Measurements from ENCODE around the gene PUM2. TPM values are rescaled to one million over a fixed set of nuclear protein-coding genes. Genes with fewer than 3 reads are reported as not detected.

PUM2 gene
- total and polyA plus RNA-seq, 9 donors = 40.3 to 148 (median 95.9) TPM

DNA sequence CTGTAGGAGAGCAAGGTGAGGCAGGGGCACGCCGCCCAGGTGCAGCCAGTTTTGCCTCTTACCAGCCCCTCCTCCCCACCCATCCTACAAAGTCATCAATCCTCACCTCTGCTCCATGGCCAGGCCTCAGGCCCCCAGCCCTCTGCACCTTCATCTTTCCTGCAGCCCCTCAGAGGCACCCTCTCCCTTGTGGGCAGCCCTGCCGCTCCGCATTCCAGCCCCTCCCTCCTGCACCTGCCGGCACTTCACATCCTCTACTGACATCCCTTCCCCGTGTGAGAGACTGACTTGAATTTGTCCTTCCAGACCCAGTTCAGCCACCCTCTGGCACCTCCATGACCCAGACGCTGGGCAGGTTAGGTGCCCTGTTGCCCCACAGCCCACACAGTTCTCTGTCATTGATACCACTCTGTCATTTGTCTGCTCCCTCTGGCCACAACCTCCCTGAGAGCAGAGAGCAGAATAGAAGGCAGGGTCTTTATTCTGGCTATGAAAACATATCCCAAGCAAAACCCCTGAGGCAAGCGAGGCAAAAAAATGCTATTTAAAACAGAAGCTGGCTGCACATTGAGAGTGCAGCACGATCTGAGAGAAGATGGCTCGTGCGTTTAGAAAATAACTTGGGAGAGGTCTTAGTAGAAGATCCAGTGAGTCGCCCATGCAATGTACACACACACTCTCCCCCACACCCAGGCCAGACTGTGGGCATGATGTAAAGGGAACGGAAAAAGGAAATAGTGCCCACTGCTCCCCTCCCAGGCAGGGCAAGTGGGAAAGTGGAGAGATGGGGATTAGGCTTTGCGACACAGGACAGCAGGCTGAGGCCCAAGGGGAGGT lies 151.6 kb downstream of the PUM2 start:
- Histone ChIP-seq H3K27ac (no peak overlapping the region), H3K9me3 (no peaks in the 10 kb centered on the region), H3K4me3 (no peak overlapping the region), H3K4me1 (ENCODE audit: insufficient read depth) (no peaks in the 10 kb centered on the region), H3K27me3 (no peaks in the 10 kb centered on the region), H3K36me3 (no peaks in the 10 kb centered on the region)
- TF ChIP-seq, protein P1, sequence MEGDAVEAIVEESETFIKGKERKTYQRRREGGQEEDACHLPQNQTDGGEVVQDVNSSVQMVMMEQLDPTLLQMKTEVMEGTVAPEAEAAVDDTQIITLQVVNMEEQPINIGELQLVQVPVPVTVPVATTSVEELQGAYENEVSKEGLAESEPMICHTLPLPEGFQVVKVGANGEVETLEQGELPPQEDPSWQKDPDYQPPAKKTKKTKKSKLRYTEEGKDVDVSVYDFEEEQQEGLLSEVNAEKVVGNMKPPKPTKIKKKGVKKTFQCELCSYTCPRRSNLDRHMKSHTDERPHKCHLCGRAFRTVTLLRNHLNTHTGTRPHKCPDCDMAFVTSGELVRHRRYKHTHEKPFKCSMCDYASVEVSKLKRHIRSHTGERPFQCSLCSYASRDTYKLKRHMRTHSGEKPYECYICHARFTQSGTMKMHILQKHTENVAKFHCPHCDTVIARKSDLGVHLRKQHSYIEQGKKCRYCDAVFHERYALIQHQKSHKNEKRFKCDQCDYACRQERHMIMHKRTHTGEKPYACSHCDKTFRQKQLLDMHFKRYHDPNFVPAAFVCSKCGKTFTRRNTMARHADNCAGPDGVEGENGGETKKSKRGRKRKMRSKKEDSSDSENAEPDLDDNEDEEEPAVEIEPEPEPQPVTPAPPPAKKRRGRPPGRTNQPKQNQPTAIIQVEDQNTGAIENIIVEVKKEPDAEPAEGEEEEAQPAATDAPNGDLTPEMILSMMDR (IDR thresholded peaks at IDR 0.05) = no peak
- TF ChIP-seq EP300 (IDR thresholded peaks at IDR 0.05) = no peak
- no peak for TF ChIP-seq POLR2A (IDR thresholded peaks at IDR 0.05)
- intact Hi-C loops (cut with DNase I) = no loop called here
- DNase-seq = no peak
- WGBS, 3 donors = 84 to 88% (median 87%) methylated on average over 14 of the region's 14 CpGs

Small RNA genes lying within 50 kb of the gene (small RNA-seq; reads per million reads assigned to genes)
- not detected for gene RNU7-113P

Other genes starting within 250 kb of the PUM2 start
- 1 to 10 TPM; 2.3 to 9.1 (median 4.2) TPM for gene SDC1, start 125.7 kb downstream of the PUM2 start, total RNA-seq
- 1 to 10 TPM in 1 of 2 donors, under 1 TPM in 1; 0.62 to 1.8 TPM for gene SDC1, start 125.7 kb downstream of the PUM2 start, polyA plus RNA-seq
- 1,000 to 10,000 TPM in 2 of 7 donors, 100 to 1,000 TPM in 5; 315 to 1,363 (median 467) TPM for gene RHOB, start 96.2 kb upstream of the PUM2 start, total RNA-seq
- 100 to 1,000 TPM; 200 to 275 TPM for gene RHOB, start 96.2 kb upstream of the PUM2 start, polyA plus RNA-seq